NK-92 treated with Interleukin-12 subunit alpha and Interleukin-12 subunit beta, amount 100 ng/mL, for 24 hours (cell line): ENCODE results near the gene TNIP3.
"Not testable (repeated sequence)": the region's sequence is repeated elsewhere in the genome, so short reads cannot be mapped to it uniquely, and the experiment has no call there.

Experiments
- DNase-seq: peaks from one replicate; lab custom pipeline; 2025; lab: John Stamatoyannopoulos, UW

TNIP3 gene

DNA sequence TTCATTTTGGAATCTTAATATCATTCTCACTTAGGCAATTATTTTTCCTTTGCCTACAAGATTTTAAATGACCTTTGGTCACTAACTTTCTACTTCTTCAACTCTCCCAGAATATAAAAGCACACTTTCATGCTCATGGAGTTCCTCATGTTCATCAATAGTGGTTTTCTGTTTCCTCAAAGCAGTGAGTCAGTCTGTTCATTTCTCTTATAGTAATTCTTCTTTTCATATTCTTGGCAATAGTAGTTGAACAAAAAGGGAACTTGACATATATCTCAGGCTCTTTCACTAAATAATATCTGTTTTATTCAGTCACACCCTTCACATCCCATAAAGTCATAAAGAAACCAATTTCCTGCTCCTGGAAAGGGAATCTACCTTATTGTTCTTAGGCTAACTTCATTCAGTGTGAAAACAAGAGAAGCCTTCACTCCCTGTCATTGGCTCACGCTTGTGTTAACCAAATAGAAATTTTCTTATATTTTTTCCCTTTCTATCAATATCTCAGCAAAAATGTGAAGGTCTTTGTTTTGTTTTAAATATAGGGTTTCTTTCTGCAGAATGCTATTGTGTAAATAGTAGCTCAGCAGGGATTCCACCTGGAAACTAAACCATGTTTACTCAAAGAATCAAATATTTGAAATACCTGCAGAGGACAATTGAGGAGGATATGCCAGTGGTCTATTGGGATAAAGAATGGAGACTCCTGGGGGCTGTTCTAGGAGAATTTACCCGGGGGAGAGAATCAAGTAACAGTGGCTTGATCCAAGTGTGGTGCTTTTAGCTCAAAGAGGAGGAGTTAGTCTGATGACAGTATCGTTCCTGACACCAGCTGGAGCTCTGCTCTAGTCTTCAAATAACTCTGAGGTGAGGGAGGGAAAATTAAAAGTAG, 13.4 kb upstream of the TNIP3 start:
- no peak for DNase-seq

DNA sequence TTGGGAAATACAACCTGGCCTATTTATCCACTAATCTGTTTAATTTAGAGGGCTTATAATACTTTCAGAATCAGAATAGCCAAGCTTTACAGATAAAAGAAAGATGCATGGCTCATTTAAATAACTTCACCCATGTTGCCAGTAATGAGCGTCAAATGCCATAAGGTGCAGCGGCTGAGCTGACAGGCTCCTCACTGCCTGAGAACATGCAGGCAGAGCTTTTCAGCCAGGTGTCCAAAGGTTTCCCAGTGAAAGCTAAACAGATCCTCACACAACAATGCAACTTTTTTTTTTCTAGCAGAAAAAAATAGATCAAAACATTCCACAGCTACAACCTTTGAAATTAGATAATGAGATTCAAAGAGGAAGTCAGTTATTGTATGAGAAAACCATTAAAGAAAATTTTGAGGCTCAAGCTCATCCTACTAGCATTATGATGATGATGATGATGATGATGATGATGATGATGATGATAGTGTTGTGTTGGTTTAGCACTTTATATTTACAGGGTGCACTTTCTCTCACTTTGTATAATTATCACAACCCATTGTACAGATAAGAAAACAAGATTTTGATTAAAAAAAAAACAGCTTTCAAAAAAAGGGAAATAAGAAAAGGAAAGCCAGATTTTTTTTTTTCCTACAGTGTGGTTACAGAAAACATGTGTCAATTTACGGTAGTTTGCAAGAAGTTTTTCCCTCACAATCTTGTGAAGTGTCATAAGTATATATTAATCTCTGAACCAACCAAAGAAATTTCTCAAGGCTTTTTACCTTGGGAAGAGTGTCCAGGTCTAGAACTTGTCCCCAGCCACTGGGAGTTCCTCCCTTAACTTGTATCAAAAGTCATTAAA, 12.2 kb upstream of the TNIP3 start:
- no peak for DNase-seq

DNA sequence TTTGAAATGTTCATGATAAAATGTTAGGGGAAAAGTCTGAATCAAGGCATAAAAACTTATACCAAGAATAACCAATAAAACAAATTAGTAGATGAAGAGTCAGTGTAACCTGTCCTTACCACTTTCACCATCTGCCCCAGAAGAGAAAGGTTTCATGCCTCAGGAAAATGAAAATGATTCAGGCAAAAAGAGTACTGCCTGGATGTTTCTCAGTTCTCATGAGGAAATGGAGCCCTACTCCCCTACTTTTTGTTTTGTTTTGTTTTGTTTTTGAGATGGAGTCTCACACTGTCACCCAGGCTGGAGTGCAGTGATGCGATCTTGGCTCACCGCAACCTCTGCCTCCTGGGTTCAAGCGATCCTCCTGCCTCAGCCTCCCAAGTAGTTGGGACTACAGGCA, 7.4 kb upstream of the TNIP3 start:
- not testable (repeated sequence) for DNase-seq

DNA sequence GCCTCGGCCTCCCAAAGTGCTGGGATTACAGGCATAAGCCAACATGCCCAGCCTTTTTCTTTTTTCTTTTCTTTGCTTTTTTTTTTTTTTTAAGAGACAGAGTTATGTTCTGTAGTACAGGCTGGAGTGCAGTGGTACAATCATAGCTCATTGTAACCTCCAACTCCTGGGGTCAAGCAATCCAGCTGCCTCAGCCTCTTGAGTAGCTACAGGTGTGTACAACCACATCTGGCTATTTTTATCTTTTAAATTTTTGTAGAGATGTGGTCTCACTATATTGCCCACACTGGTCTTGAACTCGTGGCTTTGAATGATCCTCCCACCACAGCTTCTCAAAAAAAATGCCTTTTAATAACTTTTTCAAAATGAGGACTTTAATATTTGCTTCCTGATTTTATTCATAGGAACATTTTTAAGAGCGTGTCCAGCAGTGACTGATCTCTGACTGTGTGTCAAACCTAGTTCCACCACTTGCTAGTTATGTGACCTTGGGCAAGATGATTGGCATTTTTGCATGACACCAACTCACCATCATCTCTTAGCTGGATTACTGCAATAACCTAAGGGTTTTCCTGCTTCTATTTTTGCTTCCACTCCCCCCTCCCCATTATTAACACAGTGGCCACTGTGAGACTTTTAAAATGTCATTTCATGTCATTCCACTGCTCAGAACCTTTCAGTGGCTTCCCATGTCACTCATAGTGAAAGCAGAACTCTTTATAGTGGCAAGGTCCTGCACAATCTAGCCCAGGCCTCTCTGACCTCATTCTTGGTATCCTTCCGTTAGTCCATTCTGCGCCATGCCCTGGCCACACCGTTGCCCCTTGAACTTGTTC, 4.5 kb upstream of the TNIP3 start:
- DNase-seq, result no peak

DNA sequence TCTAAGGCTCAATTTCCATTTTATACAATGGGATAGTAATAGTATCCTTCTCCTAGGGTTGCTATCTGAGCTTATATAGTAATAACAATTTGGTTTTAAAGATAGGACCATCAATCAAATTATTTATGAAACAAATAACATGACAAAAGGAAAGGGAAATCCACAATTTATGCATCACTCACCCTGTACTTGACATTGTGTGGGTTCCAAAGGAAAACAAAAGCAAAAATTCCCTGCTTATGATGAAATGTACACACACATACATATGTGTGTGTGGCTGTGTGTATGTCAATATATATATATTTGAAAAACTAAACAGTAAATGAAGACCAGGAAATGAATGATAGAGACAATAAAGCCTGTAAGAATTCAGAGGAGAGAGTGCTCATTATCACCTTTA, 2.9 kb upstream of the TNIP3 start:
- DNase-seq, result no peak

DNA sequence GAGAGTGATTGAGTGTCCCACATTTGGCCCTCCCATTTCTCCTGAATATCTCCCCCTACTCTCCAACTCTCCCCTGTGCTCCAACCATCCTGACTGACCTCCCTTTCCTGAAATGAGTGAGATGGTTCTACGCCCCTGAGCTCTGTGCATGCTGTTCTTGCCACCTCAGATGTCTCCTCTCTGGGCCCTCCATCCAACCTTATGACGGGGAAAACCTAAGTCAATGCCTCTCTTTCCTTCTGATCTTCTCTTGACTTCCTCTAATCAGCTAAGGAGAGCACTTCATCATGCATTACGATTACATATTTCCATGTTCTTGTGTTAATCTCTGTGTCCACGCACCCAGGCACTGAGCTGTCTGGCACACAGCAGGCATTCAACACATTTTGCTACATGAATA, 1.1 kb upstream of the TNIP3 start:
- no peak for DNase-seq

DNA sequence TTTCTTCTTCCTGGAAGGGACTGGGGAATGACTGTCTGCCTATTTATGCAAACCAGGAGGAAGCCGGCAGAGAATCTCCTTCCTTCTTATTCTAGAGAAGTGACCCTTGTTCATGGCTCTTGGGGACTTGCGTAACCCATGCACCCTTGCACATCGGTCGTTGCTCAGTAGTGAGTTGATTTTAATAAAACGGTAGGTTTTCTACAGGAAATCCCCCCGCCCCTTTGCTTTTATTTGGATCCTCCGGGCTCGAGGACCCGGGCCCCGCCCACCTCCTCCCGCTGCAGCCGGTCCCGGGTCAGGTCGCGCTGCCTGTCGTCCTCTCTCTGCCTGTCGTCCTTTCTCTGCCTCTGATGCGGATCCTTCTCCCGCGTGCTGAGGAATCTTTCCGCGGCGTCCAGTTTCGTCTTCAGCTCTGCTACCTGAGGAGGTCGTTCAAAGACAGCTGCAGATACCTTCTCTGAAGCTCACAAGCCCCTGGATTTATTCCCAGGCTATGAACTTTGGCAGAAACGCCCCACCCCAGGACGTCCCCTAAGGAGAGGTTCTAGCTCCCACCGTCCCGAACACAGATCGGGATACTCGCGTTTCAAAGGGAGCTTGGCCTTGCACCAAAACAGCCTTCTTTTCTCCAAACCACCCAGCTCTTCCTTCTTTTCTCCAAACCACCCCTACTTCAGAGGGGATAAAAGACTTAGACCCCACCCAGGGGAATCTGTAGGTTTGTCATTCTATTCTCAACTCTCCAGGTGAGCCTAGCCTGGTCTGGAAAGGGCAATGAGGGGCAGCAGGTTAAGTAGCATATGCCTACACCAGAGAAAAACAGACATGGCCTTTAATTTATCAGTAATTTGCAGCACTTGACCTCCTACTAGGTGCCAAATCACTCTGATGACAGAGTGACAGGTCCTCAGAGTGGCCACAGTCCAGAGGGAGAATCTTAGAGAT, 7.0 kb downstream of the TNIP3 start:
- DNase-seq, result no peak

DNA sequence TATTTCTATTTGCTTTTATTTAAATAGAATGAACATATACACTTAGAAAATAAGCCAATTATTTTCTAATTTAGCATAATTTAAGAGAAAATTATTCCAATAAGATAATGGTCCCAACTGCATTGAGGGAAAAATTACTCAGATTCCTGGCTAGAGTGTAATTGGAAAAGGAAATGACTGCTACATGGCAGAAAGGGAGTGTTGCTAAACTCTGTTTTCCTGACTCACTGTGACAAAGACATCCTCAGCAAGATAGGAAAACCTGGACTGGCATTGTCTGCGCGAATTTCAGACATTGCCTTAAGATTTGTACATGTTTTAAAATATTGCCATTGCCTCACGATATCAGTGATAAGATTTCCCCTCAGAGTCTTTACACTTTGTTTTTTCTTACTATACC, 8.2 kb downstream of the TNIP3 start:
- DNase-seq, result no peak

DNA sequence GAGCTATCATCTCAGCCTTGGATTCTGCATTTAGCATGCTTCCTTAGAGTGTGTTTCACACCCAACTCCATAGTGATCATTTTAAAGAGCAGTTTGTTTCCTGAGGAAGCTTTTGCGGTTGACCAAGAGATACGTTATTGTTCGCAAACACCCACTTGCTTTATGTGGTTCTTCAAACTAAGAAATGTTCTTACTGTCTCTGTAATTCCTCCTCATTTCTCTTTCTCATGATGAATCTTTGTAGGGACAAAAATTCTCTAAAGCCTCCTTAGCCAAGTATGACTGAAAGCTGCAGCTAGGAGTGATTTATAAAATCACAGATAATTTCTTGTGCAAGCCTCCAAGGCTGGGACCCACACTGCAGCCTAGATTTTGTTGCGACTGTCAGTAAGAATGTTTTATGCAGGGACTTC, 10.0 kb downstream of the TNIP3 start:
- no peak for DNase-seq

DNA sequence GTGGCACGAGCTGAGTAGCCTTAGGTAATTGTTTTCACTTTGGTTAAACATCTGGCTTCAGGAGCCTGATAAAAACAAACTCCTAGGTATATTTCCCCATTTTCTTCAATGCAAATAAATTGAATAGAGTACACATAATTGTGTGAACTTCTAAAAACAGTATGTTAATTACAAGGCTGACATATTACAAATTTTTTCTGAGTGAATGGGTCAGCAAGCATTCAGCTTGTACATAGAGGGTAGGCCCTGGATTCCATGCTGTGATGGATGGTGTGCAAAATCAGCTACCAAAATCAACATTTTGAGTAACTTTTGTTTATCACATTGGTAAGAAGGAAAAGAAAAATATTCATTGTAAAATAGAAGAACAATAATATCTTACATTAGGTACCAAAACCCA, 12.2 kb downstream of the TNIP3 start:
- DNase-seq, result no peak

DNA sequence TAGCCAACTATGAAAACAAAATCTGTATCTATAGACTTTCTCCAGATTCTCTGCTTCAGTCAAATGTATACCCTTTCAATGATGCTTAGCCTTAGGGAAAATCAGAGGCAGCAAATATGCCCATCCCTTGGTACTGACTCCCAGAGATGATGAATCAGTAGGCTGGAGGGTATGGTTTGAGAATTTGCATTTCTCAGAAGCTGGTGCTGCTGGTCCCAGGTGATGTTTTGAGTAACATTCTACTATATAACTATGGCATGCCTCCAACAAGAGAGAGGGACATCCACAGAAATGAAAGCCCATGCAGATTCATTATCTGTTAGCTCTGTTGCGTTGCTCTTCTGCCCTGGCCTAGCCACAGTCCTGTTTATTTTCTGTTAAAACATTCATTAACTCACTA, 13.6 kb downstream of the TNIP3 start:
- DNase-seq, result no peak

DNA sequence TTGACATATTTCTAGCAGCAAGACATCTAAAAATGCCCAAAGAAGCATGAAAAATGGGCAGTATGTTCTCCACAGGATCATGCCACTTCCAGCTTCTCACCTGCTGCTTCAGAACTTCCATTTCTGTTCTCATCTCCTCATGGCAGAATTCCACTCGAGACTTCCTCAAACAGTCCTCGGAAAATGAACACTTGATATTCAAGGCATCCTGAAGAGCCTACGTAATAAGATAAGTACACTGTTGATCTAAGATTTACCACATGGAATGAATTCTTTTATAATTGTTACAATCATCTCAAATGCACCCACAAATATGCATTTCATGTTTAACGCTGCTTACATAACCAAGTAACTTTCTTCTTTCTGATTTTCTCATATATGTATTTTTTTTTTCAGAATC, 14.1 kb downstream of the TNIP3 start:
- no peak for DNase-seq

DNA sequence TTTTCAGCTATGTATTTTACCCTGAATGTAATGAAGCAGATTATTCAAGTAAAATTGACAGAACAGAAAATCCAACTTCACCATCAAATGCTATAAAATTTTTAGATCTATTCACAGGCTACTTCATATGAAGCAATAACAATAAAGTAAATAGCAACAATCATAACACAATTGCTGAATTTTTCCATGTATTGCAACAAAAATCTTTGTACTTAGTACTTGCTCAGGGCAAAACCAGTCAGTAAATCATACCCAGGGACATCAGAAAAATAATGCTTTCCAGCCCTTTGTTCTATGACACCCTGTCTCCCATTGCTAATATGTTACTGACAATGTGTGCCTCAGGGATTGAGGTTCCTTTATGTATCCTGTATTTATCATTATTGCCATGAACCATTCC, 15.5 kb downstream of the TNIP3 start:
- no peak for DNase-seq

DNA sequence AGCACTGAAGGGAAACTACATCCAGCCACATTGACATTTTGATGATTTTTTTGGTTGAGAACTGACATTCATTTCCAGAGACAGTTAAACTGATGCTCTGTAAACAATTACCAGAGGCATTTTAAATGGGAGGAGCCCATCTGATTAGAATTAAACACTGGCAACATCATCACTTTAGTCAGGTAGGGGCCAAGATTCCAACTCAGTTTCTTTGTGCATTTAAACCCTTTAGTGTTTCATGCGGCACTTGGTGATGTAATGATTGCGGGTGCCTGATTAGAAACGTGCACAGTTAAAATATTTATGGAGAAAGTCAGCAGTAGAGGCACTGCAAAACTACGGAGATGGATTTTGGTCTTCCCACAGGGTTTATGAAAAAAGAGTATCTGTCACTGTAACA, 16.1 kb downstream of the TNIP3 start:
- DNase-seq, result no peak

DNA sequence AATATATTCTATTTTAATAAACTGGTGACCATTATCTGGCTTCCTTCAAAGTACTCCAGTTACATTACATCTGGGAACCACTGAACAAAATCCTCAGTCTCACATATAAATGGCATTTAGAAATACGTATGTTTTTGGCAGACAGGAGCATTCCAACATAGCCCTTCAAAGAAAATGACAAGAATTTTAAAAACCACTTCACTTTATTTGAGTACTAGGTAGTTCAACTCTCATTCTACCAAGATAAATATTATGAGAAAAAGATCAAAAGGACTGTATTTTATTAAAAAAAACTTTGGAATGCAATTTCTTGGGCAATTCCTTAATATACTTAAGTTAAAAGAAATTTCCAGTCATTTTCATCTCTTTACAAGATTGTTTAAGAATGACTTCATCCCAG, 17.6 kb downstream of the TNIP3 start:
- DNase-seq, result no peak

DNA sequence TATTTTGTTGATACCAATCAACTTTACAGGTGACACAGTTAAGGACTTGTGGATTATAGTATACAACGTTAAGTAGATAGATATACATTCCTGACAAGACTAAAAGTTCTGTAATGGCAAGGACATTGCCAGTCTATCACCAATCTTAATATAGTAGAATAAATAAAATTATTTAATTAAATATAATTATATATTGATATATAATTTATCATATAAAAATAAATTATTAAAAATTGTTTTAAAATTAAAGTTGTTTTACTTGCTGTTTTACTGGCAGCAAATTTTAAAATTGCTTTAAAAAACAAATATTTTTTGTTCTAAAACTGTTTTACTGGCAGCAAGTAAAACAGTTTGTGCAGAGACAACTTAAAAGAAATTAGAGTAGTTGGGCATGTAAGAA, 18.7 kb downstream of the TNIP3 start:
- no peak for DNase-seq

DNA sequence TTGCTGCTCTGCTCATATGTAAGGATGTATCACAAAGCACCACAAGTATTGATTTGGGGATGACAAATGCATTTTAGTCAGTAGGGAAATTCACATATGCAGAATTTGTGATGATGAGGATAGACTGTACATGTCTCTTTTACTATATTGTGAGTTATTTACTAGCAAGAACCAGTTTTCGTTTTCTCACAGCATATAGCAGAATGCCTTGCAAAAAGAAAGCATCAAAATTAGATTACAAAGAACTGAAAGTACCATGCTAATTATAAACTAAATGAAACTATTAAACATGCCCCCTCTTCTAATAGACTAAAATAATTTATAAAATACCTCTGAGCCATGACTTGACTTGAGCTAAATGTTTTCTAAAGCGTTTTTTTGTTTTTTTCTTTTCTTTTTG, 20.1 kb downstream of the TNIP3 start:
- no peak for DNase-seq

DNA sequence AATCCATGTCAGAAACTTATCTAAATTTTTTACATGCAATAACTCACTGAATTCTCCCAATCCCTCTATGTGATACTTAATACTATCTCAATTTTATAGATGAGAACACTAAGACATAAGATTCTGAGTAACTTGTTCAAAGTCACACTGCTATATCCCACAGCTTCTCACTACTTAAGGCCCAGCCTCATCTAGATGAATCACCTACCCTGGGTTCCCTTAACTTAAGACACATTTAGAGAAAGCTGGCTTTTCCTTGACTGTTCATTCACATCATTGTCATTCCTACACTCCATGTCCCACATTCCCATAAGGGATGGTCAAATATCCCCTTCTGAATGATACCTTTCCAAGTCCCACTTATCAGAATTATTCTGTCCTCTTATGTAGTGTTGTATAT, 21.0 kb downstream of the TNIP3 start:
- DNase-seq, result no peak

DNA sequence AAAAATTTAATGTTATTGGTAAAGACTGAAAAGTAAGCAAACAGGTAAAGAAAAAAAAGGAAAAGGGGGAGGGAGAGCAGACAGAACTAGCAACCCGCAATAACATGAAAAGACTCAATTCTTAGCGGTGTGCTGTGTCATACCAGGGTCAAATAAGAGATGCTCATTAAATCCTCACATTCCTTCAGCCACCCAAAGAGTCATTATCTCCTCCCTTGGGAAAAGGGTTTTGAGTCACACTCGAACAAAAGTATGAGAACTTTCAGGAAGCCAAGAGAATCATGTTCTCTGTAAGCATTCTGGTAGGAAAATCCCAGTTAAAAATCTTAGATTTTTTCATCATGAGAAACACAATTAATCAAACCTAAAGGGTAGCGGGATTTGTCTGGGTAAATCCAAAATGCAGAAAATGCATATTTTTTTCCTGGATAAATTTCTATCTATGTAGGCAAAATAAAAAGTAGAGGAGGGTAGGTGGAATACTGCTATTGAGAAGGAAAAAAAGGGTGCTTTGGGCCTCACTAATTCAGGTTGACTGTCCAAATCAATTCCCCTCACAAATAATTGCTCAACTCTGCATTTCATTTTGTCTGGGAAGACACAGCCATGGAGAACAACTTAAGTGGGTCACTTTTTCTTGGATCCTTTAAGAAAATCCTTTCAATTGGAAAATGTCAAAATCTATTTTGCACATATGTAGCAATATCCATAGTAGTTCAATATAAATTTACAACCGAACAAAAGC, 23.2 kb downstream of the TNIP3 start:
- DNase-seq, result no peak

DNA sequence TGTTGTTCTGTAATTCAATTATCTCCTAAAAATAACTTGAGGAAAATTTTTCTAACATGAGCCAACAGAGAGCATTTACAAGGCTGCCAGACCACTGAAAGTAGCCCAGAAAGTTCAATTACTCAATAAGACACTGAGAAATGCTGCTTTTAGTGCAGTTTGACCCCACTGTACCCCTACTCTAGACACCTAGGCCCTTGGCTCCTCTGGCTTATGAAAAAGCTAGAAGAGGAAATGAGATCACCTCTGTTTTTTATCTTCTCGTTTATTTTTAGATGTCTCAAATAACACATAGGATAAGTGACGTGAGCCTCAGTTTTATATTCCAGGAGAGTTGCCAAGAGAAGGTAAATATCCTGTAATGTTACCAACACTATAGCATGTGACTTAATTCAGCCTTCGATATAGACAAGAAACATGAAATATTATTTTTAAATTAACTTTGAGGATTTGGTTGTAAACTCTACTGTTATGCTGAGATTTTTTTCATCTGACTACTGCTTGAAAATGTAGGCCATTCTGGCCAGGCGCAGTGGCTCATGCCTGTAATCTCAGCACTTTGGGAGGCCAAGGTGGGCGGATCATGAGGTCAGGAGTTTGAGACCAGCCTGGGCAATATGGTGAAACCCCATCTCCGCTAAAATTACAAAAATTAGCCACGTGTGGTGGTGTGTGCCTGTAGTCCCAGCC, 24.4 kb downstream of the TNIP3 start:
- no peak for DNase-seq
